GM21447 (cell line): ENCODE measurements around the gene ETFDH.
"Not testable (repeated sequence)": the region's sequence is repeated elsewhere in the genome, so short reads cannot be mapped to it uniquely, and the experiment has no call there.

Experiments used
- ATAC-seq: cut with Tn5 transposase; IDR thresholded peaks from one replicate; pipeline ENCODE4 v1.9.1; 2021; ENCODE audit not compliant: unreplicated experiment

Gene ETFDH

GRCh38 chr4:158671915-158672806, at the start of gene ETFDH:
ETFDH (plus strand) TSS chr4:158672296; CDS start chr4:158672457, 161 bp downstream.
- peak; percentile 87 for ATAC-seq

- peak; percentile 82 for ATAC-seq
Measured at GRCh38 chr4:158624889-158625478, 47.1 kb upstream of the ETFDH start.

GRCh38 chr4:158625544-158625943, 46.6 kb upstream of the ETFDH start:
- ATAC-seq = no peak

GRCh38 chr4:158630893-158631292, 41.2 kb upstream of the ETFDH start:
- no peak for ATAC-seq

- ATAC-seq = no peak
Measured at GRCh38 chr4:158636619-158637018, 35.5 kb upstream of the ETFDH start.

- no peak for ATAC-seq
Measured at GRCh38 chr4:158644356-158644755, 27.7 kb upstream of the ETFDH start.

GRCh38 chr4:158644760-158645159, 27.3 kb upstream of the ETFDH start:
- no peak for ATAC-seq

- no peak for ATAC-seq
Measured at GRCh38 chr4:158649111-158649680, 22.9 kb upstream of the ETFDH start.

- no peak for ATAC-seq
Measured at GRCh38 chr4:158652920-158653319, 19.2 kb upstream of the ETFDH start.

- no peak for ATAC-seq
Measured at GRCh38 chr4:158656439-158656838, 15.7 kb upstream of the ETFDH start.

GRCh38 chr4:158657291-158657690, 14.8 kb upstream of the ETFDH start:
- no peak for ATAC-seq

- not testable (repeated sequence) for ATAC-seq
Measured at GRCh38 chr4:158663255-158663654, 8.8 kb upstream of the ETFDH start.

GRCh38 chr4:158663707-158664625, 8.1 kb upstream of the ETFDH start:
- not testable (repeated sequence) for ATAC-seq

- no peak for ATAC-seq
Measured at GRCh38 chr4:158664806-158665205, 7.3 kb upstream of the ETFDH start.

- ATAC-seq = no peak
Measured at GRCh38 chr4:158666892-158667291, 5.2 kb upstream of the ETFDH start.

GRCh38 chr4:158667651-158668198, 4.4 kb upstream of the ETFDH start:
- no peak for ATAC-seq

GRCh38 chr4:158669310-158669709, 2.8 kb upstream of the ETFDH start:
- ATAC-seq = no peak

GRCh38 chr4:158670975-158671664, 976 bp upstream of the ETFDH start:
- ATAC-seq = peak; percentile 30

- no peak for ATAC-seq
Measured at GRCh38 chr4:158671665-158671914, 506 bp upstream of the ETFDH start, which contains the start of gene C4orf46. C4orf46 (minus strand) TSS chr4:158671887; CDS start chr4:158671801, 86 bp downstream.

- ATAC-seq = no peak
Measured at GRCh38 chr4:158673633-158674032, 1.5 kb downstream of the ETFDH start.
